Neural cell (in vitro differentiated cells): ENCODE measurements around the gene ASF1B.

Experiments used
- CTCF ChIP-seq: fragments of 450-650 bp; IDR thresholded peaks from 2 replicates; pipeline ENCODE4 v1.5.1; 2014; ENCODE audit warnings: antibody characterized with exemption, mild to moderate bottlenecking, moderate library complexity; ENCODE audit not compliant: poor library complexity, severe bottlenecking
- EP300 ChIP-seq: fragments of 450-650 bp; conservative IDR thresholded peaks from 2 replicates; pipeline ENCODE4 v1.6.1; 2014; ENCODE audit warnings: antibody characterized with exemption, mild to moderate bottlenecking, moderate library complexity; ENCODE audit not compliant: poor library complexity, severe bottlenecking
- EZH2 ChIP-seq: fragments of 200-600, 300-800 bp; shearing (Covaris generic), sonication (generic); IDR thresholded peaks from 2 replicates; pipeline ENCODE4 v1.6.1; 2014; ENCODE audit warnings: antibody characterized with exemption, low read length, borderline replicate concordance, mild to moderate bottlenecking; ENCODE audit not compliant: insufficient read depth, poor library complexity, severe bottlenecking
- MXI1 ChIP-seq: fragments of 450-650 bp; conservative IDR thresholded peaks from 2 replicates; pipeline ENCODE4 v1.6.1; 2014; ENCODE audit warnings: antibody characterized with exemption, mild to moderate bottlenecking; ENCODE audit not compliant: poor library complexity, severe bottlenecking
- POLR2AphosphoS5 ChIP-seq: IDR thresholded peaks from 2 replicates; pipeline ENCODE4 v1.6.1; 2012
- RAD21 ChIP-seq: fragments of 450-650 bp; conservative IDR thresholded peaks from 2 replicates; pipeline ENCODE4 v1.6.1; 2014; ENCODE audit warnings: antibody characterized with exemption, mild to moderate bottlenecking, moderate library complexity
- REST ChIP-seq: IDR thresholded peaks from 2 replicates; pipeline ENCODE4 v1.6.1; 2012; ENCODE audit warnings: borderline replicate concordance
- TAF1 ChIP-seq: IDR thresholded peaks from 2 replicates; pipeline ENCODE4 v1.6.1; 2012; ENCODE audit warnings: low read depth

GRCh38 chr19:14148751-14149410 is 12.5 kb upstream of the ASF1B start:
- no peak for TF ChIP-seq CTCF
- TF ChIP-seq POLR2AphosphoS5 = no peak
- TF ChIP-seq TAF1 = no peak
- no peak for TF ChIP-seq EZH2
- TF ChIP-seq REST = no peak
- TF ChIP-seq MXI1 = no peak
- TF ChIP-seq EP300 = no peak
- no peak for TF ChIP-seq RAD21
